Astrocyte (in vitro differentiated cells and primary cell): ENCODE results near the gene PLA2G4A.

Experiments used
- CTCF ChIP-seq: IDR thresholded peaks from 2 replicates; pipeline ENCODE4 v1.5.1; 2011; ENCODE audit warnings: low read depth, mild to moderate bottlenecking, inconsistent platforms, low read length, moderate library complexity; ENCODE audit not compliant: insufficient read depth
- EZH2 ChIP-seq: IDR thresholded peaks from 2 replicates; pipeline ENCODE4 v1.6.1; 2012; ENCODE audit warnings: mild to moderate bottlenecking, low read length, inconsistent platforms; ENCODE audit not compliant: insufficient read depth

GRCh38 chr1:187009320-187009719, 180.6 kb downstream of the PLA2G4A start:
- TF ChIP-seq CTCF (no peak), EZH2 (no peak)
